ENCODE data around the gene ARG1.

Gene ARG1

DNA sequence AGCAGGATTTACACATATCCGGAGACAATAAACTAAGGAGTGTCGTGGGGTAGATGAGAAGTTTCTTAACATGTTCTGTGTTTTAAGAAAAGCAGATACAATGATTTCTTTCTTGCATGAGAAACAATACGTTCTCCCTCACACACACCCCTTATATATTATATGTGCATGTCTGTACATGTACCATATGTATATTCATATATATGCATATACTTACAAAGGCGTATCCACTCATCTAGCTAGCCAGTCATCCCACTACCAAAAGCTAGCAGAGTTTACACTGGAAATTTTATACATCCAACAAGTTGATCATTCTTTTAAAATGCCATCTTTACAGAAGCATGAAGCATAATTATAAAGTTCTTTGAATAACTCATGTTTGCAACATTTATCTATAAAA lies 14.9 kb downstream of the ARG1 start:
- no peak for DNase-seq

DNA sequence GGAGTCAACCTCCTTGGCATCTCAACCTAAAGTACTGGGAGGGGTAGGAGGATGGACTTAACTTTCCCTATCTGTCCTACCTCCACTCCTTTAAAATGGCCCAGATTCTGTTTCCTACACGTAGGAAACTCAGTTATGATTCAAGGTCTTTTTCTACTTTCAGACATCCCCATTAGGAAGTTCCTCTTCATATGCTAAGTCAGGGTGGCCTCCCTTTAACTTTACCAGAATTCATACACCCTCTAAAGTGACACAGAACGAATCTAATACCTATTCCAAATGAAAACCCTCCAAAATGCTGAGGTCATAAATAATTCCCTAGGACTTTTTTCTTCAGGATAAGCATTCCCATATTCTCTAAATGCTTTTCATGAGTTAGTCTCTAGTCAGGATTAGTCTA lies 15.6 kb downstream of the ARG1 start:
- DNase-seq, result no peak

DNA sequence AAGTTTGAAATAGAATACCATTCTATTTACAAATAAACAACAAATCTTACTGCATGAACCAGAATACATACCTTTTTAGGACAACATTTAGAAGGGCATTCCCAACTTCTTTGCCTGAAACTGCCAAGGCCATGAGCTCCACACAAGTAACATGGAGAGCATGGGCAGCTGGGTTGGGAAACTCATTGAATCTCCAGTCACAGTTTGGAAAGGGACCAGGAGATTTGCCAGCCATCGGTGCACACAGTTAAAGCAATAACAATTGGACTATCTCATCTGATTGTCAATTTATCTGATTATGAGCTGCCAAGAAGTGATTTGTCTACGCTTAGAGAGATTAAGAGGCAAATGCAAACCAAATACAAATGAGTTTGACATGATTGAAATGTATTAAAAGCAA lies 19.9 kb downstream of the ARG1 start:
- no peak for DNase-seq

DNA sequence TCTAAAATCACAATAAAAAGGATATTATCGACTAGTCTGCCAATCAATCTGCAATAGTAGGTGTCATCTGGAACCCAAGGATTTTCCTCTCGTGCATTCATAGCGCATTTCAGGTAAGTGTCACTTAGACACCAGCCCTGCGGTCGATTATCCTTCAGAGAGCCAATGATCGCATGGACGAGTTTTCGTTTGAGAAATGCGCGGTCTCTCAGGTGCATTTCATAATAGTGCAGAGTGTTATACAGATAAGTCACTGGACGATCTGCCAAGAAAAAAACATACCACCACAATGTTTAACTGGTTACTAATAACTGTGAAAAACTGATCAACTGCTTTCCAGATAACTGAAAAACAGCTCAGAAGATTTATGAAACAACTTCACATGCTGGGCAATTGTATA lies 21.0 kb downstream of the ARG1 start:
- no peak for DNase-seq

DNA sequence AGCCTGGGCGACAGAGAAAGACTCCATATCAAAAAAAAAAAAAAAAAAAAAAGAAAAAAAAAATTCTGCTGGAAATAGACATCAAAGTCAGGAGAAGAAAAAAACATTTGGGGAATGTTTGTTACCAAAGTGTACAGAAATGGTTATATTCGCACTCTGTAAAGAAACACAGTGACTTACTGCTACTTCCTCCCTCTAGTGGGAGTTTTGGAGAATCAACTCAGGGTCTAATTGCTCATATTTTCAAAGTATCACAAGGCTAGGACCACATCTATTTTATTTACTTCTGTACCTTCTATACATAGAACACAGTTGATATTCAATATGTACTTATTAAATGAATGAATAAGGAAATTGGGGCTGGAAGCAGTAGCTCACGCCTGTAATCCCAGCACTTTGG lies 24.4 kb downstream of the ARG1 start:
- DNase-seq, result no peak

DNA sequence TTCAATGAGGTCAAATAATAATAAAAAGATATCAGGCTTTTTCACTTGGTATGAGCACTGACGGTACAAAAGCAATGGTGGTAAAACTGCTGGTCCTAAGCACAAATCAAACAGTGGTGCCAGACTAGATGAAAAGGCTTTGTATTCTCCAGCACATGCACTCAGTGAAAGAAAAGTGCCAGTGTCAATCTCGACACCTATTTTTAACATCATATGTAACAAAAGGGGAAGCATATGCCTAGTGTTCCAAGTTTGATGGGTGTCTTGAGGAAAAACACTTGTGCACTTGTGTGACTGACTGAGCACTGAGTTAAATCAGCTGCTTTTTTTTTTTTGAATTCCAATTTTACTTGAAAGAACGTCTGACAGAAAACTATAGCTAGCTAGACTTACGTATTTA lies 27.7 kb downstream of the ARG1 start:
- DNase-seq, result no peak

DNA sequence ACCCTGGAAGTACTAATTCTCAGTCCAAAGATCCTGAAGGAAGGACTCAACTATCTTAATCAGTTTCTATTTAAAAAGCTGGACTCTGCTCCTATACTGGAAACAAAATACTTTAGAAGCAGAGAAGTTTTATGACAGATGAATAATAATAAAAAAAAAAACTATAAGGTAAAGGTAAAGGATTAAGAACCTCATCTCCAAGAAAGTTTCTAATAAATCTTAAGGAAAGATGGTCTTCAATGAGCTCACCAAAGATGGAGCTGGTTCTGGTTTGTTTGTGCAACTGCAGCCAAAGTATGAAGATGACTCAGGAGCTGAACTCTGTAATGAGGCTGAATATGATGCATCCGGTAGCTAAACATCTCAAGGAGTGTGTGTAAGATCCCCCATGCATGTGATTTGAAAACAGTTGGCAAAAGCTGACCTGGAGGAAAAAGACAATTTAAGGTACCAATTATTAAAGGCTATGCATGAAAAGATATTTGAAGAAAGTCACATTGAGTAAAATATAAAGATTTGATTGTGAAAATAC lies 29.8 kb downstream of the ARG1 start:
- DNase-seq, result peak; percentile 52

DNA sequence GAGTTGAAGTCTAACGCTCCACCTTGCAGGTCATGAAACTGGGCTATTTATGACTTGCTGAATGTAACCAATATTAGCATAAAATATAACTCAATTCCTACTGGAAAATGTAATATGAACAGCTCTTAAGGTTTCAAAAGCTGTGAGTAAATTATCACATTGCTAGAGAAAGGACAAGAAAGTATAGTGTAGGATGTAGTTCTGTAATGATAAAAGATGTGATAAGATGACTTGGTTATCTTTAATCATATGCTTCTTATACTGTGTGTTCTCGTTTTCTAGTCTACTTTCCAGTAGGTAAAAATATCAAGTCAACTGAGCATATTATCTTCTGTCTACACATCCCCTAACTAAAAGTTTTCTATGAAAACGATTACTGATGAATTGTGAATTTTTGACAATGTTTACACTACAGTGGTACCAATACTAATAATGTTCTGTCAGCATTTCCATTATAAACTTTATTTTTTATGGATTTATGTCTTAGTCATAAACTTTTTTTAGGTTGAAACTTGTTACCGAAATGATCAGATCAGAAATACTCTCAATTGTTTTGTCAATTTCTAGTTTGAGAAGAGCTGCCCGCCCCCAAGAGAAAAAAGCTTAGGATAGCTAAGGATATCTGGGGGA lies 40.4 kb downstream of the ARG1 start:
- DNase-seq, result no peak

DNA sequence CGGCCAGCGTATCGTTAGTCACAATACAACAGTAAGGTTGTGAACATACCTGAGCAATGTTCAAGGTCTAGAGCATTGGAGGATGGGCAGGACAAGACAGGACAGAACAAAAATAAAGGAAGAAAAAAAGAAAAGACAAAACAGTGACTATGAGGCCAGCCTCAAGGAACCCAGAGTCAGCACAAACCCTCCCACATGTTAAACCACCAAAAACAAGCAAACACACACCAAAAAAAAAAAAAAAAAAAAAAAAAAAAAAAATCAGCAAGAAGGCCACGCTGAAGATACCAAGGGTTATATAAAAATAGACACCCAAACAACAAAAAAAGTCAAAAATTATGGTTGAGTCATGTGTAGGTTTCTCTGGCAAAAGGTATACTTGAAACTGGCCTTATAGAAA lies 42.2 kb downstream of the ARG1 start:
- DNase-seq, result no peak

DNA sequence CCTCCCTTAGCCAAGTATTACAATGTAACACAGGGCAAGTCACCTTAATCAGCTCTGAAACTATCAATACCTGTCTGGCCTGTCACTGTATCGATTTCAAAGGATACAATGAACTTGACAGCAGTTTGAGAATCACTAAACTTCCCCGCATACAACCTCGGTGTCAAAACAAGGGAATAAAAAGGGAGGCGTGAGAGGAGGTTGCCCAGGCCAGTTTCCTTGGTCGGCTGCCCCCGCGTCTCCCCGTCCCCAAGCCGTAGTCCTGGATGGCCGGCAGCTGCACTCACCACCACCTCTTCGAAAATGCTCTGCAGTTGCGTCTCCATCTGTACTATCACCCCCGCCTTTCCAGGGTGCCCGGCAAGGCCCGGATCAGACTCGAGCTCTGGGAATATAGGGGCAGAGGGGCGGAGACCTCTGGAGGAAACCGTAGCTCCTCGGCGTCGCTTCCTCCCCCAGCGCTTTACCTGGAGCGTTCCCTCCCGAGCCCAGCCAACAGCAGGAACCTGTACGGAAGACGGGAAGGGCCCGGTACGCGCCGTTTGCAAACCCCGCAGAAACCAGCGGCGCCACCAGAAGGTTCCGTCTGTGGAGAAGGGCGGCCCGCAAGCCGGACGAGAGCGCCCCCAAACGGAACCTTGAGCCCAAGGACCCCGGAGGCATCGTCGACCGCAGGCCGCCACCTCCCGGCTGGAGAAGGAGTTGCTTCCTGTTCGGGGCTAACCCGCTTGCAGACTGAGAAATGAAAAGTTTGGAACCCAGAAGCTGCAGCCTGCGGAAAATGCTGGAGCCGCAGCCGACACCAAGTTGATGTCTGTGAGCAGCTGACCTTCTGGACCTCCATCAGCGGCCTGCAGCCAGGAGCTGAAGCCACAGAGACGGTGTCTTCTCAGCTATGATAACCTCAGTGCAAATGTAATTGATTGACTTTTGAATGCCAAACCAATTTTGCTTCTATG lies 55.0 kb downstream of the ARG1 start, which contains the start of gene MED23:
MED23 (minus strand) TSS at position 519 of the 959 bp plus-strand sequence; CDS start at position 326, 193 bp downstream.
- peak; percentile 91 for DNase-seq

DNA sequence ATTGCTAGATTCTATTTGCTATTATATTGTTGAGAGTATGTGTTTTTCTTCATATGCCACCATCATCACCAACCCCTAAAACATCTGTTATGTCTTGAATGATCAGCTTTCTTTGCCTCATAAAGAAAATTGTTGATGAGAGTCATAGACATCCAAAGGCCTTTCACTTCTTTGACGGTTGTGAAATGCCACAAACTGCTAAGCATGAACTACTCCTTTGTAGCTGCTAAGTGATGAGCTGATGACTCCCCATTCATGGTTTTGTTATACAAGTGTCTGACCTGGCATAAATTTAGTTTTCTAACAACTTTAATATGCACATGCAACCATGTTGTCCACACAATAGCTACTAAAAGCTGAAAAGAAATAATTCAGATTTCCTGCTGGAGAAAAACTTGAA lies 55.7 kb downstream of the ARG1 start:
- DNase-seq, result no peak

DNA sequence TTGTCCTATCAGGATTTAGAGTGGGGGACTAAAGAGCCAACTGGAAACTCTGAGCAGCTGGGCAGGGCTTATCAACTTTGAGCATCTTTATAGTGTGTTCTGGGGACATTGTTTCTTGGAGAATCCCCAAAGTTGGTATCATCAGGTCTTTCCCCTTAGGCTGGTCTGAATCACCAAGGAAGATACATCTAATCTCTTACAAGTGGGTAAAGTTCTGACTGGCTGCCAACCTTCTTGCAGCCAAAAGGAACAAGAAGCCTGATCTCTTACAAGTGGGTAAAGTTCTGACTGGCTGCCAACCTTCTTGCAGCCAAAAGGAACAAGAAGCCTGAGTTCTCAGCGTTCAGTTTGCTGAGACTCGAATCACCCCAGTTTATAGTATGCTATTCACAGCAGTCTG lies 56.6 kb downstream of the ARG1 start:
- DNase-seq, result peak; percentile 47

DNA sequence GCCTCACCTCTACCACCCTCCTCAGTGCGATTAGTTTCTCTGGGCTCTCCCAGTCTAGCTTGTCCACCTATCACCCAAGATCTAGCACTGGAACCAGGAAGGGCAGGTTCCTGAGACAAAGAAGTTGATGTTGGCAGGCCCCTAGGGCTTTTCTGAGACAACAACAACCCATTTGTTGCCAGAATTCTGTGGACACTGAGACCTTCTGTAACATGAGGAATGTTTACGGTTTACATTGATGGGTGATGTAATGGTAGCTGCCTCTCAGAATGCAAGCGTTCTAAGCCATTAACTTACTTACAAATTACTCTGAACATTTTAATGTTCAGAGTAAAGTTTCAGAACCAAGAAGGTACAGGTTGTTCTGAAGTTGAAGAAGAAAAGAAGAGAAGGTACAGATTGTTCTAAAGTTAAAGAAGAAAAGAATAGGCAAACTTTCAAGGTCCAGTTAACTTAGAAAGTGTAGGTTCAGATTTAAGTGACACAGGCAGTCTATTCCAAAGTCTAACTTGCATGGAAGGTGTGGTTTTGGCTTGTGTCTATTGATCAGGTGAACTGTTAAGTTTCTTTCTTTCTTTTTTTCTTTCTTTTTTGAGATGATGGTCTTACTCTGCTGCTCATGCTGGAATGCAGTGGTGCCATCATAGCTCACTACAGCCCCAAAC lies 58.7 kb downstream of the ARG1 start:
- no peak for DNase-seq
